ENCODE measurements around the gene CAMK1D.

Gene CAMK1D

DNA sequence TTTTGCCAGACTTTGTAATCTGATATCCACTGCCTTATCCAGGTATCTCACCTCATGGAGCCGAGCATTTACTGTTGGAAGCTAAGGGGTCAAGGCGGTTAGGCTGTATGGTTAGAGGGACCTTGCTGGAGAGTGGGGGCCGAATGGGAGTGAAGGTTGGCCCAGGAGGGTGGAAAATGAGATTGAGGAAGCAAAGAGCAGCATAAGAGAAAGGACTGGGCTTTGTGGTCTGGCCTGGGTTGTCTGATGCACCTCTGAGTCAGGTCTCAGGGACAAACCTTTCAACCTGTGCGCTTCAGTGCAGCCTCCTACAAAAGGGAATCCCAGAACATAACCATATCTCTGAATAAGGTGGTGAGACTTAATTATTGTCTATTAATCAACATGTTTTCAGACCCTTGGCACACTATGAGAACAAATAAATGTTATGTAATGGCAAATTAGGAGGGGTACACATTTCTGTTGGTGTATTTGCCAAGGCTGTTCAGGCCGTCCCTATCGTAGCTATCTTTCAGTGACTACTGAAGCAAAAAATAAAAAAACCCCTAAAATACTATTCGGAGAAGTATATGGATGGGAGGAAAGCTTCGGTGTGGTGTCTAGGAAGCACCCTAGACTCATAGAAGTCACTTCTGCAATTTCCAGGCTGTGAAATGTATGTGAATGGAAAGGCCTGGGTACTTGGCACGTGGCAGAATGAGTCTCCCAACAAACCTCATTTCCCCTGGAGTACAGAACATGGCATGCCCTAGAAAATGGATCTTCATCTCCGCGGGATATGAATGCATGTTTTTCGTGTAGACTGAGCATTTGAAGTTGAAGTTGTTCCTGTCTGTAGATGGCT is 4.3 kb downstream of the CAMK1D start:
- TF ChIP-seq GATA3 (IDR thresholded peaks at IDR 0.05; ENCODE audit: low read depth, low read length) (no peak), GATA2 (IDR thresholded peaks at IDR 0.05; ENCODE audit: low read depth, low read length) (no peak)

DNA sequence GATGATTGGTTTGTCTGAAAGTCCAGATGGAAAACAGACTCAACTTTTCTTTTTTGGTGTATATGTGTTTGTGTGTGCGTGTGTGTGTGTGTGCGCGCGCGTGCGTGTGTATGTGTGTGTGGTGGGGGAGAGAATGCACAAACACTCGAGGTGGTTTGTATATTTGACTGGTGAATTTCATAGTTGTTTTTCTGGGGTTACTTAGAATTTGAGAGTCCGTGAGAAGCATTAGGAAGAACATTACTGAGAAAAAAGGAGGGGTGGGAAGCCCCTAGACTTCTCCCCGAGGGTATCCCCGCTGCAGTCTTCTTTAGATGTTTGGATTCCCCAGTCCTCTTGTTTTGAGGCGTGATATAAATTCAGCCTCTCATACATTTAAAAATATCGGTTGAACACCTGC is 6.0 kb downstream of the CAMK1D start:
- TF ChIP-seq GATA2 (IDR thresholded peaks at IDR 0.05; ENCODE audit: low read depth, low read length) (no peak), GATA3 (IDR thresholded peaks at IDR 0.05; ENCODE audit: low read depth, low read length) (no peak)

DNA sequence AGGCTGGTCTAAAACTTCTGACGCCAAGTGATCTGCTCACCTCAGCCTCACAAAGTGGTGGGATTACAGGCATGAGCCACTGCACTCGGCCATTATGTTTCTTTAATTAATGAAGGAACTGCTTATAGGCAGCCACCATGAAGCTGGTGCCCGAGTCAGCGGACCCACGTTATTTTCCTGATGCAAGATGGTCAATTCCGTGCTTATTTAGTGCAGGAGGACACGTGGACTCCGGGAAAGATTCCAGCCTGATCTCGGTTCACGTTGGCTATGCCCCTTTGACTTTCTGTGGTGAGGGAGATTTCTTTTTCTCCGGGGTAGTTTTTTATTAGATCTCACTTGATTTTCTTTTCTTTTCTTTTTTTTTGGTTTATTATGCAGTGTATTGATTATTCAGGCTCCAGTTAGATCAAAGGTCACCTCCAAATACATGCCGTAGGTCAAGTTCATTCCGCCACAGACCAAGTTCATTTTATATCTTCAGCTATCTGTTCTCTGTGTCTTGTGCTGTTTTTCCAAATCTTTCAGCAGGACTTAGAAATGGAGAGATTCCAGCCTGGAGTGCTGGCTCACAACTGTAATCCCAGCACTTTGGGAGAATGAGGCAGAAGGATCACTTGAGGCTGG is 8.3 kb downstream of the CAMK1D start:
- no peak for TF ChIP-seq GATA3 (IDR thresholded peaks at IDR 0.05; ENCODE audit: low read depth, low read length)
- no peak for TF ChIP-seq GATA2 (IDR thresholded peaks at IDR 0.05; ENCODE audit: low read depth, low read length)

DNA sequence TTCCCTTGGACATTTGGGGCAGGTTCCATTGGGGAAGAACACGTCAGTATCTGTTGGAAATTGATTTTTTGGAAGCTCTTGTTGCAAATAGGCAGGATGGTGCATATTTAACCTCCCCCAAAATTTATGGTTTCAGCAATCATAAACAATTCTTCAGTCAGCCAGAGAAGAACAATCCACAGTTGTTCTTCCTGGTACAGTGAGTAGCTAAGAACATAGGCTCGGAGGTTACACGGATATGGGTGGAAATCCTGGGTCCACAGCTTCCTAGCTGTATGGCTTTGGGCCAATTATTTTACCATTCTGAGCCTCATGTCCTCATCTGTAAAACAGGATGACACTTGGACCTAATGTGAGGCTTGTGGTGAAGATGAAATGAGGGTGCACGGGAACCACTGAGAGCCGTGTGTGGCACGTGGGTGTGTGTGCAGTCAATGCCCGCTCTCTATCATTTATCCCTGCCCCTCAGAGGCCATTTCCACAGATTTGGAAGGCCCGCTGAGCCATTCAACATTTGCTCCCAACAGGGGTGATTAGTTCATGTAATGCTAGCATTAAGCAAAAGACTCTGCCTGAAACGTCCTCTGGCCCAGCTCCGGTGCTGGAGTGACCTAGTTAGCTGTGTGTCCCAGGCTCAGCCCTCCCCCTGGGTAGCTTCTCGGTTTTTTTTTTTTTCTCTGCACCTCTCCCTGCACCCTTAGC is 9.7 kb downstream of the CAMK1D start:
- TF ChIP-seq GATA2 (IDR thresholded peaks at IDR 0.05; ENCODE audit: low read depth, low read length) (no peak), GATA3 (IDR thresholded peaks at IDR 0.05; ENCODE audit: low read depth, low read length) (no peak)

DNA sequence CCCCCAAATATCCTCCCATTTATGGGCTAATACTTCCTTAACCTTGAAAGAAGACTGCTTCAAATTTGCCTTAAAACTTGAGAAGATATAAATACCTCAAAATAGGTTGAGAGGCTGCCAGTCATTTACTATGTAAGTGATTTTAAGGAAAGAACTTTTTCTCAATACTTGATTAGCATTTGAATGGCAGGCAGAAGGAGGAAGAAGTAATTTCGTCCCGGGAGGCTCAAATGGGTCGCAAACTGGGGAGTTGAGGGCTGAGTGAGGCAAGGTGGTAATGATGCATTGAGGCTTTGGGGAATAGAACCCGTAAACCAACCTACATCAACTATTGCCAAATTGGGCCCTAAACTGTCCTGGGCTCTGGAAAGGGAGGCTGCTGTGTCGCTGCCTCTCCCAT is 11.1 kb downstream of the CAMK1D start:
- no peak for TF ChIP-seq GATA2 (IDR thresholded peaks at IDR 0.05; ENCODE audit: low read depth, low read length)
- no peak for TF ChIP-seq GATA3 (IDR thresholded peaks at IDR 0.05; ENCODE audit: low read depth, low read length)

DNA sequence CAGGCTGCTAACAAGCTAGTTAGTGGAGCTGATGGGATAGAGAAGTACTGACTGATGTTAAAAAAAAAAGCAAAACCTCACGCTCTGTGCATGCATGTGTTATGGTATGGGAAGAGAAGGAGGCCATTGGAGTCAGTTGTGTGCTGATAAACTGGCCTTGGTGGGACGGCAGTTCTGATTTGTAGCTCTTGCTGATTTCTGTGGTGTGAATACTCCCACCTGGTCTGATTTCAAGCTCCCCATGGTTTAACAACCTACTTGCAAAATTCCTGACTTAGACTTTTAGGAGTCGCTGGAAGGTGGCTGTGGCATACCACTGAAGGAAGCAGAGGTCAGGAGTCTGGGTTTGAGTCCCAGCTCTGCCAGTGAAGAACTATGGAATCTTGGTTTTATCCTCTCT is 15.2 kb downstream of the CAMK1D start:
- TF ChIP-seq GATA3 (IDR thresholded peaks at IDR 0.05; ENCODE audit: low read depth, low read length) (no peak), GATA2 (IDR thresholded peaks at IDR 0.05; ENCODE audit: low read depth, low read length) (no peak)

DNA sequence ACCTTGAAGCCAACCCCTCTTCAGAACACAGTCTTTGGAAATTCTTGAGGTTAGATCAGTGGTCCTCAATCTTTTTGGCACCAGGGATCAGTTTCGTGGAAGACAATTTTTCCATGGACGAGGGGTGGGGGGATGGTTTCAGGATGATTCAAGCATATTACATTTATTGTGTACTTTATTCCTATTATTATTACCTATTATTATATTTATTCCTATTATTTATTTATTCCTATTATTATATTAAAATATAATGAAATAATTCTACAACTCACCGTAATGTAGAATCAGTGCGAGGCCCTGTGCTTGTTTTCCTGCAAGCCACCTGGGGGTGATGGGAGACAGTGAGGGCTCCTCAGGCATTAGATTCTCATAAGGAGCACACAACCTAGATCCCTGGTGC is 17.9 kb downstream of the CAMK1D start:
- TF ChIP-seq GATA3 (IDR thresholded peaks at IDR 0.05; ENCODE audit: low read depth, low read length), result no peak
- TF ChIP-seq GATA2 (IDR thresholded peaks at IDR 0.05; ENCODE audit: low read depth, low read length), result no peak

DNA sequence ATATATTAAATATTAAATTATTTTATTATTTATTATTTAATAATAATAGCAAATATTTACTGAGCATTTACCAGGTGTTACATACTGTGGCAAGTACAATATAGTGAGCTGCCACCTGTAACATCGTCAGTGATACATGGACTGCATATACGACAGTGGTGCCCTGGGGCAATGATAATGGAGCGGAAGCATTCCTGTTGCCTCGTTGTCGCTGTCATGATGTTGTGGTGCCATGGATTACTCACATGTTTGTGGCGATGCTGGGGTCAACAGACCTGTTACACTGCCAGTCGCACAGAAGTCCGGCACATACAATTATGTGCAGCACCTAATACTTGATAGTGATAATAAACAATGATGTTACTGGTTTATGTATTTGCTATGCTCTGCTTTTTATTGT is 20.6 kb downstream of the CAMK1D start:
- no peak for TF ChIP-seq GATA2 (IDR thresholded peaks at IDR 0.05; ENCODE audit: low read depth, low read length)
- TF ChIP-seq GATA3 (IDR thresholded peaks at IDR 0.05; ENCODE audit: low read depth, low read length), result no peak

DNA sequence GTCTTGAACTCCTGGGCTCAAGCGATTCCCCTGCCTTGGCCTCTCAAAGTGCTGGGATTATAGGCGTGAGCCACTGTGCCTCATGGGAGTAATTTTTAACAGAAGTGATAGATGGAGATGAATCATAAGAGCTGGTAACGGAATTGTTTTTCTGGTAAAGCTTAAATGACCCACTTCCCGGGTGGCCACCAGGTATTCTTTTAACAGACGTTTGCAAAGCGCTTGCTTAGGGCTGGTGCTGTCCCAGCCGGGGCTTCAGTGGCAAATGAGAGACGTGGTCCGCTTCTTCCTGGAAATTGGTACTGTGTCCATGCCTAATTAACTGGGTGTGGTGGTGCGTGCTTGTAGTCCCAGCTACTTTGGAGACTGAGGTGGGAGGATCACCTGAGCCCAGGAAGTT is 23.5 kb downstream of the CAMK1D start:
- TF ChIP-seq GATA3 (IDR thresholded peaks at IDR 0.05; ENCODE audit: low read depth, low read length) (no peak), GATA2 (IDR thresholded peaks at IDR 0.05; ENCODE audit: low read depth, low read length) (no peak)

DNA sequence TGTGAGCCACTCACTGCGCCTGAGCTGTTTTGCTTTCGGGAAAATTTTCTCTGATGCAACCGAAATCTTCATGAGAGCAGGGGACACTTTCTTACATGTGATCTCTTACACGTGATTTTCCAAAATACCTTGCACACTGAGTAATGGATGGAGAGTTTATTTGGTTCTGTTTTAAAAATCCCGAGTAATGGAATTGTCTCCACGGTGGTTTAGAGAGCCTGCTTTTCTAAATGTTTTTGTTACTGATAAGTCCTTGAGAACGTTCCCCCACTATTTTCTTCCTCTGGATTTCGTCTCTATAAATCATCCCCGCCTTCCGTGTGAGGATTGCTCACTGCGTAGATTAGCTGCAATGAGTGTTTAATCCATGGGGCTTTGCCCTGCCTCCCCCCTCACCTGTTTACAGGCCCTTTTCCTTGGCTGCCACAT is 25.7 kb downstream of the CAMK1D start:
- TF ChIP-seq GATA3 (IDR thresholded peaks at IDR 0.05; ENCODE audit: low read depth, low read length), result no peak
- TF ChIP-seq GATA2 (IDR thresholded peaks at IDR 0.05; ENCODE audit: low read depth, low read length), result no peak

DNA sequence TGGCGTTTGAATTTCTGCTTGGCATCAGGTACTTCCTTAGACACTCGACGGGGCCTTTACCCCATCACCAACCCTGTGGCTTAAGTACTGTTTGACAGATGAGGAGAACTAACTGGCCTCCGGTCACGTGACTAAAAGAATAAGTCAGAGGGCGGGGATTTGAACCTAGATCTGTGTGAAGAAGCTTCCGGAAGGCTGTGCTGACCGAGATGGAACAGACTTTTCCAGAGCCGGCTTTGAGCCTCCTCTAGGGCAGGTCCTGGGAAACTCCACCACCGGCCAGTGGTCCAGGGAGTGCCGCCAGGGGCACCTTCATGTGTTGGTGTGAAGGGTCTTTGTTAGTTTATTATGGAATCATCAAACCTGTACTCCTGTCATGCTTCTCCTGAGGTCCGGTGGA is 26.9 kb downstream of the CAMK1D start:
- TF ChIP-seq GATA3 (IDR thresholded peaks at IDR 0.05; ENCODE audit: low read depth, low read length), result no peak

DNA sequence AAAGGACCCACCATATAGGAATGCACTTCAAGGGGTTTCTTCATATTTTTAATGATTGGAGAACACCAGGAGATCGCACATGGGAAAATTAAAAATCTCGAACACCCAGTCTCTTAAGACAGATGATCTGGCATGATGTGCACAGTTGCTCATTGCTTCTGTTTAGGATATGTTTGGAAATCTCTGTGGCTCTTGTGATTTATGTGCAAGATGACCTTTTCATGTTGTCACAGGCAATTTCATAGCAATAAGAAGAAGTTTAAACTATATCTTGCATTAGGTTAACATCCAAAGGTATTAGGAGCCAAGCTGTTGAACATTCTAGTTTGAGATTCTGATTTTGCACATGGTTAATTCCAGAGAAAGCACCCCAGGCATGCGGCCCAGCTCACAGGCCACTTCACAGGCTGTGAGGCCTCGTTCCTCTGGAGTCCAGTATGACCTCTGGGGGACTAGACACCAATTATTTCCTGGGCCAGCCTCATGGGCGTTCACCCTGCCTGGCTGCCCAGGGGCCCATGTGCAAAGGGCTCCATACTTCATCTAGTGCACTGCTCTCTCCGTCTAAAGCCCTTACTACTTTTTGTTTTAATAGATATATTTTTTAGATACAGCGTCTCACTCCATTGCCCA is 28.4 kb downstream of the CAMK1D start:
- TF ChIP-seq GATA2 (IDR thresholded peaks at IDR 0.05; ENCODE audit: low read depth, low read length) (no peak), GATA3 (IDR thresholded peaks at IDR 0.05; ENCODE audit: low read depth, low read length) (no peak)

DNA sequence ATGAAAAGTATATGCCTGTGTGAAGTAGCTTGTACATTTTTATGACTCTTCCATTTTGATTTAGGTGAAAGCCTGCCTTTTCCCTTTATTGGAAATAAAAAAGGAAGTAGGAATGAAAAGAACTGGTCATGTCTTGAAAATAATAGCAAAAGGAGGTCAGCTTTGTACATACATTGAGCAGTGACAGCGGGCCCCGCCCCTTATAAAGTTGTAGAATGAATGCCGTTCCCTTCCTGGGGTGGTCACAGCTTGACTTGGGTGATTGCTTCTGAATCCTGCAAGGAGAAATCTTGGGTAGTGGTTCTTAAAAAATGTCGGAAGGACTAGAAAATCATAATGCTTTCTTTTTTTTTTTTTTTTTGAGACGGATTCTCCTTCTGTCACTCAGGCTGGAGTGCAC is 31.7 kb downstream of the CAMK1D start:
- TF ChIP-seq GATA3 (IDR thresholded peaks at IDR 0.05; ENCODE audit: low read depth, low read length) (no peak), GATA2 (IDR thresholded peaks at IDR 0.05; ENCODE audit: low read depth, low read length) (no peak)

DNA sequence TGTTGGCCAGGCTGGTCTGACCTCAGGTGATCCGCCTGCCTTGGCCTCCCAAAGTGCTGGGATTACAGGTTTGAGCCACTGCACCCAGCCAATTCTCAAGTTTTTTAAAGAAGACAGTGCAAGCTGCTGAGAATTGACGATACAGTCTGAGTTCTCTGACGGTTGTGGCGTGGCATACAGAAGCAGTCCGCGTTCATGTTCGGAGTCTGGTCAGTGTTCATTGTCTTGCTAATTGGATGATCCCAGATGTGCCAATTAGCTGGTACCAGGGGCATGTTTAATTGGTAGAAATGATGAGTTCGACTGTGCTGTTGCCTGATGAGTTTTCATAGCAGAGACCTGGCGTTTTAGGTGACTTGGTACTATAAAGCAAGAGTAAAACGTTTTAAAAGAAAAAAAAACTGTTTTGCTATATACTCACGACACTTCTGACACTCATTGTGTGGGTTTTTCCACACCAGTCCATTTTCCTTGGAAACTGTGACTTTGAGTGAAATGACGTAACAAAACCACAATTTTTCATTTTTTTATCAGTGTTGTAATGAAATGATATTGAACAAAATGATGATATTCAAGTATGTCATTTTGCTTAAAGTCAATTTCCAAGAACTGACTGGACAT is 32.3 kb downstream of the CAMK1D start:
- no peak for TF ChIP-seq GATA3 (IDR thresholded peaks at IDR 0.05; ENCODE audit: low read depth, low read length)
- no peak for TF ChIP-seq GATA2 (IDR thresholded peaks at IDR 0.05; ENCODE audit: low read depth, low read length)
